H9 (cell line): Measurements from ENCODE around the gene CENPP. TPM values are rescaled to one million over a fixed set of nuclear protein-coding genes. Genes with fewer than 3 reads are reported as not detected.

Experiments used
- DNase-seq: peaks from one replicate; pipeline ENCODE4 v3.0.0-alpha.2; 2017
- H2AFZ ChIP-seq: one replicate; pipeline ENCODE4 v1.6.1; 2013; ENCODE audit warnings: mild to moderate bottlenecking, low read length, control low read depth, moderate library complexity
- H2AK5ac ChIP-seq: 2 replicates; pipeline ENCODE4 v1.6.1; 2013; ENCODE audit warnings: low read length, control low read depth, mixed read lengths; ENCODE audit not compliant: insufficient read length
- H2BK120ac ChIP-seq: one replicate; pipeline ENCODE4 v1.6.1; 2013; ENCODE audit warnings: low read depth, mild to moderate bottlenecking, low read length, control low read depth, inconsistent platforms; ENCODE audit not compliant: poor library complexity, severe bottlenecking
- H2BK12ac ChIP-seq: 2 replicates; pipeline ENCODE4 v1.6.1; 2013; ENCODE audit warnings: low read length, control low read depth, mixed read lengths, low read depth; ENCODE audit not compliant: insufficient read length
- H2BK15ac ChIP-seq: 2 replicates; pipeline ENCODE4 v1.6.1; 2013; ENCODE audit warnings: low read depth, low read length, control low read depth
- H2BK20ac ChIP-seq: one replicate; pipeline ENCODE4 v1.6.1; 2013; ENCODE audit warnings: low read depth, mild to moderate bottlenecking, low read length, control low read depth, inconsistent platforms; ENCODE audit not compliant: poor library complexity, severe bottlenecking
- H2BK5ac ChIP-seq: 2 replicates; pipeline ENCODE4 v1.6.1; 2013; ENCODE audit warnings: low read length, control low read depth, mixed read lengths; ENCODE audit not compliant: insufficient read length
- H3K14ac ChIP-seq: 2 replicates; pipeline ENCODE4 v1.6.1; 2013; ENCODE audit warnings: low read length, control low read depth; ENCODE audit not compliant: insufficient read depth
- H3K18ac ChIP-seq: 2 replicates; pipeline ENCODE4 v1.6.1; 2013; ENCODE audit warnings: low read depth, mild to moderate bottlenecking, mixed read lengths, low read length, control low read depth; ENCODE audit not compliant: insufficient read length
- H3K23ac ChIP-seq: 2 replicates; pipeline ENCODE4 v1.6.1; 2013; ENCODE audit warnings: low read length, control low read depth, mixed read lengths, low read depth; ENCODE audit not compliant: insufficient read length
- H3K23me2 ChIP-seq: 2 replicates; pipeline ENCODE4 v1.6.1; 2013; ENCODE audit warnings: low read depth, mild to moderate bottlenecking, mixed read lengths, low read length, control low read depth; ENCODE audit not compliant: insufficient read length, poor library complexity, severe bottlenecking
- H3K27ac ChIP-seq: 2 replicates; pipeline ENCODE4 v1.5.1; 2013; ENCODE audit warnings: low read length, control low read depth, mixed read lengths, low read depth; ENCODE audit not compliant: insufficient read length
- H3K27me3 ChIP-seq: 2 replicates; pipeline ENCODE4 v1.6.1; 2013; ENCODE audit warnings: low read length, control low read depth, inconsistent platforms; ENCODE audit not compliant: insufficient read depth
- H3K4ac ChIP-seq: 2 replicates; pipeline ENCODE4 v1.6.1; 2013; ENCODE audit warnings: low read depth, mild to moderate bottlenecking, control low read depth, inconsistent platforms, low read length, moderate library complexity
- H3K4me1 ChIP-seq: 2 replicates; pipeline ENCODE4 v1.6.1; 2013; ENCODE audit warnings: low read length, control low read depth, inconsistent platforms; ENCODE audit not compliant: insufficient read depth
- H3K4me2 ChIP-seq: 2 replicates; pipeline ENCODE4 v1.6.1; 2013; ENCODE audit warnings: low read length, control low read depth, mixed read lengths; ENCODE audit not compliant: insufficient read length, insufficient read depth
- H3K56ac ChIP-seq: 2 replicates; pipeline ENCODE4 v1.6.1; 2013; ENCODE audit warnings: low read depth, mild to moderate bottlenecking, mixed read lengths, low read length, control low read depth; ENCODE audit not compliant: insufficient read length
- H3K79me1 ChIP-seq: 2 replicates; pipeline ENCODE4 v1.6.1; 2013; ENCODE audit warnings: low read depth, mild to moderate bottlenecking, moderate library complexity, low read length, control low read depth, inconsistent platforms; ENCODE audit not compliant: insufficient read depth, poor library complexity, severe bottlenecking
- H3K79me2 ChIP-seq: 2 replicates; pipeline ENCODE4 v1.6.1; 2013; ENCODE audit warnings: low read length, control low read depth, inconsistent platforms; ENCODE audit not compliant: insufficient read depth
- H3K9ac ChIP-seq: 2 replicates; pipeline ENCODE4 v1.6.1; 2013; ENCODE audit warnings: low read length, control low read depth, mixed read lengths; ENCODE audit not compliant: insufficient read length; ENCODE audit errors: extremely low read depth
- H3K9me3 ChIP-seq: one replicate; pipeline ENCODE4 v1.6.1; 2013; ENCODE audit warnings: low read depth, low read length, inconsistent platforms; ENCODE audit not compliant: control insufficient read depth
- H3T11ph ChIP-seq: one replicate; pipeline ENCODE4 v1.6.1; 2013; ENCODE audit warnings: mild to moderate bottlenecking, low read length, control low read depth, inconsistent platforms
- H4K20me1 ChIP-seq: one replicate; pipeline ENCODE4 v1.6.1; 2013; ENCODE audit not compliant: control insufficient read depth, insufficient read length, insufficient read depth
- H4K5ac ChIP-seq: 2 replicates; pipeline ENCODE4 v1.6.1; 2013; ENCODE audit warnings: low read depth, mild to moderate bottlenecking, mixed read lengths, low read length, control low read depth; ENCODE audit not compliant: insufficient read length
- H4K8ac ChIP-seq: replicated peaks from 2 replicates; pipeline ENCODE4 v1.6.1; 2013; ENCODE audit warnings: low read length, control low read depth, mixed read lengths, low read depth; ENCODE audit not compliant: insufficient read length
- H4K91ac ChIP-seq: 2 replicates; pipeline ENCODE4 v1.6.1; 2013; ENCODE audit warnings: low read depth, mild to moderate bottlenecking, moderate library complexity, mixed read lengths, low read length, control low read depth; ENCODE audit not compliant: insufficient read length
- H3K27ac Mint-ChIP-seq, 3 experiments: 2 replicates in 2 of 3; 3 replicates in 1 of 3; pipeline ENCODE4 v1.8.0; 2020 to 2021; ENCODE audit warnings: mixed read lengths in 3 of 3, mild to moderate bottlenecking in 1 of 3, moderate library complexity in 1 of 3
- H3K27me3 Mint-ChIP-seq: 2 replicates; pipeline ENCODE4 v1.8.0; 2021; ENCODE audit warnings: low read depth, mild to moderate bottlenecking, moderate library complexity, mixed read lengths
- H3K36me3 Mint-ChIP-seq, 3 experiments: 2 replicates in 2 of 3; 3 replicates in 1 of 3; pipeline ENCODE4 v1.8.0; 2020 to 2021; ENCODE audit warnings: low read depth in 3 of 3, mixed read lengths in 3 of 3; ENCODE audit not compliant: insufficient read depth in 1 of 3
- H3K4me1 Mint-ChIP-seq, 2 experiments: 2 replicates each; pipeline ENCODE4 v1.8.0; 2020; ENCODE audit warnings: mixed read lengths in 2 of 2
- H3K4me3 Mint-ChIP-seq, 2 experiments: 2 replicates in 1 of 2; 3 replicates in 1 of 2; pipeline ENCODE4 v1.8.0; 2020 to 2021; ENCODE audit warnings: mild to moderate bottlenecking in 2 of 2, mixed read lengths in 2 of 2, moderate library complexity in 1 of 2
- H3K9me3 Mint-ChIP-seq, 2 experiments: 2 replicates in 1 of 2; 3 replicates in 1 of 2; pipeline ENCODE4 v1.8.0; 2020; ENCODE audit warnings: mild to moderate bottlenecking in 2 of 2, mixed read lengths in 2 of 2, moderate library complexity in 1 of 2
- CTCF ChIP-seq: fragments of 200-600 bp; sonication (generic); conservative IDR thresholded peaks from 3 replicates; pipeline ENCODE4 v1.8.0; 2021; ENCODE audit warnings: antibody characterized with exemption, mild to moderate bottlenecking
- WGBS: extraction: QIAGEN DNeasy Blood & Tissue Kit; methylation state at CpG from one replicate; pipeline ENCODE4 v1.1.7; 2013; ENCODE audit warnings: missing lambda C conversion rate, low lambda C conversion rate, mixed read lengths; ENCODE audit not compliant: insufficient read length; ENCODE audit errors: extremely low coverage; 5-methylcytosine and 5-hydroxymethylcytosine counted together
- total RNA-seq: library from RNA; stranded (reverse); gene quantifications from 2 replicates; pipeline ENCODE4 v1.2.1, GENCODE V29; 2021

CENPP gene
- total RNA-seq, 1 experiment from 2014 or later = 9.1 TPM

GRCh38 chr9:92435263-92435662 lies 109.5 kb downstream of the CENPP start:
- Histone ChIP-seq H3K27me3 (no peaks in the 10 kb centered on the region), H2BK5ac (no peak overlapping the region), H2BK15ac (no peak overlapping the region), H3K14ac (no peak overlapping the region), H3K79me1 (no peaks in the 10 kb centered on the region), H2AFZ (no peak overlapping the region), H3K9ac (no peak overlapping the region), H3K18ac (no peak overlapping the region), H2BK12ac (no peak overlapping the region), H3K56ac (no peak overlapping the region), H3T11ph (no peak overlapping the region), H4K91ac (no peak overlapping the region), H3K23me2 (no peaks in the 10 kb centered on the region), H2BK120ac (no peak overlapping the region), H3K4me1 (no peaks in the 10 kb centered on the region), H3K9me3 (no peaks in the 10 kb centered on the region), H3K27ac (no peak overlapping the region), H3K4me2 (no peak overlapping the region), H3K79me2 (no peaks in the 10 kb centered on the region), H2AK5ac (no peak overlapping the region), H3K23ac (no peak overlapping the region), H4K20me1 (no peaks in the 10 kb centered on the region), H2BK20ac (no peak overlapping the region), H3K4ac (no peak overlapping the region), H4K8ac (no peak overlapping the region), H4K5ac (no peak overlapping the region)
- H3K4me1 Mint-ChIP-seq = no peaks in the 10 kb centered on the region
- H3K36me3 Mint-ChIP-seq = no peaks in the 10 kb centered on the region
- H3K9me3 Mint-ChIP-seq = no peaks in the 10 kb centered on the region
- no peak for DNase-seq
- H3K4me3 Mint-ChIP-seq = no peak overlapping the region
- no peaks in the 10 kb centered on the region for H3K27me3 Mint-ChIP-seq
- H3K27ac Mint-ChIP-seq = no peak overlapping the region
- no peak for TF ChIP-seq CTCF
- WGBS = no CpG with 5 or more reads among the region's 1 CpG
